HG03439 (cell line): ENCODE measurements around the gene RNF125.
"Not testable (repeated sequence)": the region's sequence is repeated elsewhere in the genome, so short reads cannot be mapped to it uniquely, and the experiment has no call there.

Experiments
- ATAC-seq: cut with Tn5 transposase; IDR thresholded peaks from one replicate; pipeline ENCODE4 v1.9.1; 2021; ENCODE audit warnings: mild to moderate bottlenecking, moderate library complexity; ENCODE audit not compliant: unreplicated experiment

RNF125 gene

DNA sequence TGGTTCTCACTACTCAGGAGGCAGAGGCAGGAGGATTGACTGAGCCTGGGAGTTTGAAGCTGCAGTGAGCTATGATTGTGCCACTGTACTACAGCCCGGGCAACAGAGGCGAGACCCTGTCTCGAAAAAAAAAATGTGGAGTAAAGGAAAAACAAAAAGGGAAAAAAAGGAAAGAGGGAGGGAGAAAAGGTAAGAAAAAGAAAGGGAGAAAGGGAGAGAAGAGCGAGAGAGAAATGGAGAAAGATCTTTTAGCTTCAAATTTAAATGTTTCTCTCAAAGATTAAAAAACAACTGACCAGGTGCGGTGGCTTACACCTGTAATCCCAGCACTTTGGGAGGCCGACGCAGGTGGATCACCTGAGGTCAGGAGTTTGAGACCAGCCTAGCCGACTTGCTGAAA, 65.2 kb downstream of the RNF125 start:
- ATAC-seq: no peak

DNA sequence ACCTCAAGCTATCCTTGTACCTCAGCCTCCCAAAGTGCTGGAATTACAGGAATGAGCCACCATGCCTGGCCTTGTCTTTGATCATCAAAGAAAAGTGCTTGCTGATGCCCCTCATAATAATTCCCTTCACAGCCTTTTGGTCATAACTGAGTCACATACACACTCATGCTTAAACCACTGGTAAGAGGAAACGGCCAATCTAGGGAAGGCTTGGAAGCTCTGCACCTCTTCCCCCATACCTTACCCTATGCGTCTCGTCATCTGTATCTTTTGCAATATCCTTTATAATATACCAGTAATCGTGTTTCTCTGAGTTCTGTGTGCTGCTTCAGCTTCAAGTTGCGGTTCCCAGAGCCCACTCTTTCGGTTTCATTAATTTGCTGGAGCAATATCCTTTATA, 68.3 kb downstream of the RNF125 start:
- no peak for ATAC-seq

DNA sequence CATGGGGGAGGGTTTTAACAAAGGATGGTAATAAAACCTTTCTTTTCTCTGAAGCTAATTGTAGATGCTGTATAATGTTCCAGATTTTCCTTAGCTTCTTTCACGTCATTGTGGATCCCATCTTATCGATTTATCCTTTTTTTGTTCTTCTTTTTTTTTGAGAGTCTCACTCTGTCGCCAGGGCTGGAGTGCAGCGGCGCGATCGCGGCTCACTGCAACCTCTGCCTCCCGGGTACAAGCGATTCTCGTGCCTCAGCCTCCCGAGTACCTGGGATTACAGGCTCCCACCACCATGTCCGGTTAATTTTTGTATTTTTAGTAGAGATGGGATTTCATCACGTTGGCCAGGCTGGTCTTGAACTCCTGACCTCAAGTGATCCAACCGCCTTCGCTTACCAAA, 72.2 kb downstream of the RNF125 start:
- not testable (repeated sequence) for ATAC-seq

DNA sequence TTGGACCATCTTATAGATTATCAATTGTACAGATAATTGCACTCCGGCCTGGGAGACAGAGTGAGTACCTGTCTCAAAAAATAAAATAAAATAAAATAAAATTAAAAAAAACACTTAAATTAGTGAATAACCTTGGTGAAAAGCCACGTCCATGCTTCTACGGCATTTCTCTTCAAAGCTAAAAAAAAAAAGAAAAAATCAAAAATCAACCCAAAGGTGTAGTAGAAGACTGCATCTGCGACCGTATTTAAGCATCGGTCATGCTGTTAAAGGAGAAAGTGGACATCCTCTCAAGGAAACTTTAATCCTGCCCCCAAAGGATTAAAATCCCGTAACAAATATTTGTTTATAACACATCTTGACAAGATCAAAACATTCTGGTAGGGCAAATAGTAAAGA, 72.7 kb downstream of the RNF125 start:
- ATAC-seq: no peak

DNA sequence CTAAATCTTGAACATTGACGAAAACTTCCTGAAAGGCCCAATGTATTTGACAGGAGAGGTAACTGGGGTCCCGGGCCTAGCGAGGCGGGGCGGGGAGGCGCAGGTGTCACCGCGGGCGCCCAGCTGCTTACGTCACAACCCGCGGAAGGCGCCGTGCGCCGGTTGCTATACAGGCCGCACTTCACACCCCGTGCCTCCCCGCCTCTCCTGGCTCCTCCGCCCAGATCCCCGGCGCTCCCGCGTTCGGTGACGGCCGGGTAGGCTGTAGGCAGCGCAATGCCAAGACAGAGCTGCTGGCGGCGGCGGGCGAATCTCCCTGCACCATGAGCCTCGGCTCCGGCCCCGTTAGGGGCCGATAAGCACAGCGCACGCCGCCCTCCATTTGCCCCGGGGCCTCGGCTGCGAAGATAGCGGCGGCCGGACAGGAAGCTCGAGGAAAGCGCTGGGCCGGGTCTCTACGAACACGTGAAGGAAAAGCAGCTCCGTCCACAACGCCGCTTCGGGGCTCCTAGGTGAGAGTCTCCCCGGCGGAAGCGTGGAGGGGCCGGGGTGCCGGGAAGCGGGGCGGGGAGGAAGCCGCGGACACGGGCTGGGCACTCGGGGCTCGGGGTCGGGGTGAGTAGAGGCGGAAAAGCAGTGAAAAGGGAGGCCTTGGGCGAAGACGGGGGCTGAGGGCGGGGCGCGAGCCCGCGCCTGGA, 73.2 kb downstream of the RNF125 start, which contains the start of gene RNF138:
TSS of gene RNF138 (plus strand) at position 151 of the 698 bp plus-strand sequence. CDS start 903 bp downstream, outside the sequence.
- peak; percentile 61 for ATAC-seq

DNA sequence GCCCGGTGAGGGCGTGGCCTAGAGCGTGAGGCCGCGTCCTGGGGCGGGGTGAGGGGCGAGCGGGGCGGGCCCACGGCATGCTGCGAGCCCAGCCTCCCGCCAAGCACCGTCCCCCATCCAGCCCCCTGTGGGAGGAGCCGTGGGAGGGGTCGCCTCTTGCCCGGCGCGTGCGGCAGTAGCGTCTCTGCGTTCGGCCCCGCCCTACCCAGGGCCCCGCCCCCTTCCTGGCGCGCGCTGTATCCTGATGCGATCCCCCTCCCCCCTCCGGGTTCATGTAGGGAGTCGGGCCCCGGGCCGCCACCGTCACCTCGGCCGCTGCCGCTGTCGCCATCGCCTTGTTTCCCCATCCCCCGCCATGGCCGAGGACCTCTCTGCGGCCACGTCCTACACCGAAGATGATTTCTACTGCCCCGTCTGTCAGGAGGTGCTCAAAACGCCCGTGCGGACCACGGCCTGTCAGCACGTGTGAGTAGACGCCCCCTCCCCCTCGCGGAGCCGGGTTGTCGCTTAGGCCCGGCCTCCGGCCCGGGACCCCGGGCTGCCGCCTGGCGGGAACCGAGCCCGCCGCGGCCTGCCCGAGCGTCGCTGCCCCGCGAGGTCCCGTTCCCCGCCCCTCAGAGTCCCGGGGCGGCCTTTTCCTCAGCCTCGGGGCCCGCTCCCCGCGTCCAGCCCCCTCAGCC, 73.9 kb downstream of the RNF125 start:
- peak; percentile 82 for ATAC-seq

DNA sequence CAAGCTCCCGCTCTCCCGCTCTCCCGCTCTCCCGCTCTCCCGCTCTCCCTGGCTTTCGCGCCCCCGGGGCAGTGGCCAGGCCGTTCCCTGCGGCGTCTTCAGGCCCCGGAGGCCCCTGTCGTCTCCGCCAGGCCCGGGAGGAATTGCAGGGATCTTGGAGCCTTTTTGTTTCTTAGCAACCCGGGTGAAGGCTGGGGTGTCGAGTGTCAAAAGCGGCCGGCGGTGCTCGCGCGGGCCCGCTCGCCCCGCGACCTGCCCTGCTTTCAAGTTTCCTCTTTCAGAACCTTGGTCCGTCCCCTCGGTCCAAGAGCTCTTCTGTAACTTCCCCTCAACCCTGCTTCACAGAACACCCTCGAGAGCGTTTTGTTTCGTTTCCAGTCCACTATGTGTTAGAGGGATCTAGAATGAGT, 74.5 kb downstream of the RNF125 start:
- ATAC-seq: peak; percentile 30

DNA sequence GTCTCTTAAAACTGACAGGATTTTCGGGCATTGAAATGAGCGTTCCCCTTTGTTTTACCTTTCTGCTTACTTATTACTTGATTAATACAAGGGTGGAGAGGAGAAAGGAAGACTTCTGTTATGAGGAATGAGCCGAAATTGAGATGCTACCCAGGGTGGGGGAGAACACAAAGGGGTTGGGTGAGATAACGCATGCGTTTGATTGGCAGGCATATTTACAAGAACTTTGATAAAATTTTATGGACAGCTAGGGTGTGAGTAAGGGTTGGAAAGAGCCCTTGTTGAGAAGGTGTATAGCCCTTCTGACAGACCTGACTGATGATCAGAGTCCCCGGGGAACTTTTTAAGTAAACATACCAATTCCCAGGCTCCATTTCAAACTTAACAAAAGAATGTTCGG, 74.9 kb downstream of the RNF125 start:
- no peak for ATAC-seq

DNA sequence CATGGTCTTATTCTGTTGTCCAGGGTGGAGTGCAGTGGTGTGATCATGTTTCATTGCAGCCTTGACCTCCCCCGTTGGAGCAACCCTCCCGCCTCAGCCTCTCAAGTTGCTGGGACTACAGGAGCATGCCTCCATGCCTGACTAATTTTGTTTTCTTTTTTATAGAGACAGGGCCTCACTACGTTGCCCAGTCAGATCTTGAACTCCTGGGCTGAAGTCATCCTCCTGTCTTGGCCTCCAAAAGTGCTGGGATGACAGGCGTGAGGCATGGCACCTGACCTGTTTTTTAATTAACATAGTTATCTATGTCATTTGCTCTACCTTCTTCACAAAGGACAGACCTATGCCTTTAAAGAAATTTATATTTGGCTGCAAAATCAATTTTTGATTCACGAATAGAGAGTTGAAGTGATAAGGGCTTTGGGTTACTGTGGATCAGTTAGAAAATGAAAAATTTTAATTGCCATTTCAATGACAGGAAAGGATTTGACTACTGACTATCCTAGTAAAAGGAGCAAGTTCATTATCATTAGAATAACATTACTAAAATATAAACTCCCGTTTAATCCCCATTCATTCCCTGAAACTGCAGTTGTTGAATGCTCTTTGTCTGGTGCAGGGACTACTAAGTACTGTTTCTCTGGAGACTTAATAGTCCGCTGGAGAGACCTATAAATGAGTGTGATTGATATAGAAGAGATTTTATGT, 76.7 kb downstream of the RNF125 start:
- no peak for ATAC-seq

DNA sequence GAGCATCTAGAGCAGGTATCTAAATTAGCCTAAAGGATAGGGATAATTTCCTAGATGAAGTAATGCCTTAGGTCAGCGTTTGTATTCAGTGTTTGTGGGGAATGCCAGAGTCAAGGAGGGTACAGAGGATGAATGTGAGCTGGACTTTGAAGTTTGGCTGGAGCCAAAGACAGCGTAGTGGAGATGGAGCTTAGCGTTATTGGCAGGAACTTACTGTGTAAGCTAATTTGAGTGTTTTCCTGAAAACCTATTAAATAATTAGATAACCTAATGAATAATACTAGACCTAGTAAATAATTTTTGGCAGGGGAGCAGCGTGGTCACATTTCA, 77.2 kb downstream of the RNF125 start:
- no peak for ATAC-seq

DNA sequence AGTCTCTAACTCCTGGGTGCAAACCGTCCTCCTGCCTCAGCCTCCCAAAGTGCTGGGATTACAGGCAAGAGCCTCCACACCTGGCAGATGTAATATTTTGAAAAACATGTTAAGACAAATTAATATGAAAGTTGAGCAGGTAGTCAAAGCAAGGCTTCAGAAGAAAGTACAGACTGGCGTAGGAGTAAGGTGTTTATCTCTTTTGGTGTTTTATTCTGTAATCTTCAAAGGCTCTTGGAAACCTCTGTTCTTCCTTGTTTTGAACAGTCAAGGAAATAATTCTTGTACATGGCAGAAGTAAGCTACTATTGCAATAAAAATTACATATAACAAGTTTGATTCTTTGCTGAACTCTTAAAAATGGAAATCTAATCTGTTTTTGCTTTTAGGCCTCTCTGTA, 78.3 kb downstream of the RNF125 start:
- no peak for ATAC-seq

DNA sequence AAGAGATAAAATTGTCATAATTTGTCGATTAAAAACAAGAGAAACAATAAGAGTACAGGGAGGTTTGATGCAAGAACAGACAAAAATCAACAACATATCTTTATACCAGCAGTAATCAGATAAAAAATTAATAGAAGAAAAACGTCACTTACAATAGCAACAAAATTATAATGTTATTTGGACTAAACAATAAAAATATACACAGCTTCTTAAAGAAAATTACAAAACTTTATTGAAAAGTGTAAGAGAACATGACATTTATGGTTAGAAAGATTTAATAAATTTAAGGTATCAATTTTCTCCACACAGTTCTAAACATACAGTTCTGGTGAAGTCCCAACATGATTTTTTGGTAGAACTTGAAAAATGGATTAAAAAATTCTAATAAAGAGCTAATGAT, 85.9 kb downstream of the RNF125 start:
- no peak for ATAC-seq

DNA sequence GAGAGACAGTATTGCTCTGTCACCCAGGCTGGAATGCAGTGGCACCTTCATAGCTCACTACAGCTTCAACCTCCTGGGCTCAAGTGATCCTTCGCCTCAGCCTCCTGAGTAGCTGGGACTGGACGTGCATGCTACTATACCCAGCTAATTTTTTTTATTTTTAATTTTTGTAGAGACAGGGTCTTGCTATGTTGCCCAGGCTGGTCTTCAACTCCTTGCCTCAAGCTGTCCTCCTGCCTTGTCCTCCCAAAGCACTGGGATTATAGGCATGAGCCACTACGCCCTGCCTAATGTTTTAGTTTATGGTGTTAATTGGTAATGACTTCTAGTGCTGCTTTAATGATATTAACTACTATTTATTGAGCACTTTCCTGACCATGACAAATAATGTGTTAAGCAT, 91.4 kb downstream of the RNF125 start:
- ATAC-seq: no peak

DNA sequence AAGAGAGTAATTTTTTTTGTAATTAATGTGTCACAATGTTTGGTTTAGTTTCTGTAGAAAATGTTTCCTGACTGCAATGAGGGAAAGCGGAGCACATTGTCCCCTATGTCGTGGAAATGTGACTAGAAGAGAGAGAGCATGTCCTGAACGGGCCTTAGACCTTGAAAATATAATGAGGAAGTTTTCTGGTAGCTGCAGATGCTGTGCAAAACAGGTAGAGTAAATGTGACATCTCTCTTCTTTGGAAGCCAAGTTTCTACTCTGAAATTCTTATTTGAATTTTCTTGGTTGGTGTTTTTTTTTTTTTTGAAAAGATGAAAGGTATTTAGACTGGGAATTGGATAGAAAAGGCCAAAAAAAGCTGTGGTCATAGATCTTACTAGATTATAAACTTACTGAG, 93.1 kb downstream of the RNF125 start:
- no peak for ATAC-seq

DNA sequence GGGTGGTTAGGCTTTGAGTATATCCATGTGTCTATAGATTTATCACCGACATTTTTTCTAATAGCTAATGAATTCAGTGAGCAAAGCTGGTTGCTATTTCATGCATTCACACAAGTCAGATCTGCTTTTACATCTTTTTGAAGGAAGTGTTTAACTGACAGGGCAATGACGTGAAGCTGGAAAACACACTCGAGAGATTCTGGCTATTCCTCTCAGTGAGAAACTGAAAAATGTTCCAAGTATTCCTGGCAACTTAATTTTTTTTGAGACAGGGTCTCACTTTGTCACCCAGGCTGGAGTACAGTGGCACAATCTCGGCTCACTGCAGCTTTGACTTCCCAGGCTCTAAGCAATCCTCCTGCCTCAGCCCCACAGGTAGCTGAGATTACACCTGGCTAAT, 94.2 kb downstream of the RNF125 start:
- ATAC-seq: no peak

DNA sequence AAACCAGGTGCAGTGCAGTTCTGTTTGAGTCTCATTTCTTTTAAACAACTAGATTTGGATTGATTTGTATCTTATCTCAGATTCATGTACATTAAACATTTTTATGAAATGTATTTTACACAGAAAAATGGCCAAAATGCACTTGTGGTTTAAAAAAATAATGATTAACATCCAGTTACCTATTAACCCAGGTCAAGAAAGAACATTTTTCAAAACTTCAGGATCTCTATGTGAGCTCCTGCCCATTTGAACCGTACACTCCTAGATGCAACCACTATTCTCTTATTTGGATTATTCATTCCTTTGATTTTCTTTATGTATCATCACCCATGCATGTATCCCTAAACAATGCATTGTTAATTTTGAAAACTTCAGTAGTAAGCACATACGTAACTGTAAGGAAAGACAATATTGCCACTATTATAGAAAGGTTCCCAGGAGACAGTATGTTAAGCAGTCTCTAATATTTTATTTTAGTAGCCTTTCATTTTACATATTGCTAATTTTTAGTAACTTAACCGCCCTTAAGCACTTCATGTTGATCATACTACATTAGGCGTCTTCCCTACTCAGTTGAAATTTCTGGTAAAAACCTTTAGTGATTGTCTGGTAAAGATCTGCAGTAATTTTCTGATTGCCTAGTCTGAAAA, 95.8 kb downstream of the RNF125 start:
- ATAC-seq: no peak

DNA sequence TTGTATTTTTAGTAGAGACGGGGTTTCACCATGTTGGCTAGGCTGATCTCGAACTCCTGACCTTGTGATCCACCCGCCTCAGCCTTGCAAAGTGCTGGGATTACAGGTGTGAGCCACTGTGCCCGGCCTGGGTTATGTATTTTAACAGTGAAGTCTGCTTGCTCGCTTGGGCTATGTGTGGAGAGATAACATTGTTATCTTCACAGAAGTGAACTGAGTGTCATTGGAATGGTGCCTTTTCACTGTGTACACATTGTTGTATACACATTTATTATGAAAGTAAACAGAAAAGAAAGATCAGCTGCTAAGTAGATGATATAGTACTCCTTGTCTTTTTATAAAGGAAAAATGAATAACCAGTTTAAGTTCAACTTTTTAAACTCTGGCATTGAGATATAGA, 103.4 kb downstream of the RNF125 start:
- ATAC-seq: no peak
